ENCODE results near the gene PTPRT. TPM values are rescaled to one million over a fixed set of nuclear protein-coding genes. Genes with fewer than 3 reads are reported as not detected.

Gene PTPRT
- total and polyA plus RNA-seq, 2 of the 13 experiments (the other 11 are each of a cell fraction or from before 2014, with no cell fraction given), result under 0.01 to 0.09 TPM

GRCh38 chr20:42556575-42556974, 633.1 kb downstream of the PTPRT start:
- POLR2A ChIA-PET, result no interaction called here
- TF ChIP-seq CEBPB (IDR thresholded peaks at IDR 0.05; ENCODE audit: borderline replicate concordance, low read depth, low read length) (peak; percentile 68), TRIM24 (CRISPR knock-in tag; IDR thresholded peaks at IDR 0.05) (no peak)
- Histone ChIP-seq H3K27ac (ENCODE audit: extremely low read length, insufficient read depth, low read length) (no peak overlapping the region), H2AFZ (ENCODE audit: low read length) (no peak overlapping the region), H3K9me3 (ENCODE audit: low read length) (no peaks in the 10 kb centered on the region), H3K27me3 (ENCODE audit: control insufficient read depth in 1 of 2, insufficient read depth in 2 of 2, low read length in 2 of 2) (no peaks in the 10 kb centered on the region), H4K20me1 (ENCODE audit: insufficient read depth, low read length) (no peaks in the 10 kb centered on the region), H3K4me2 (ENCODE audit: low read depth, low read length) (no peak overlapping the region), H3K9ac (ENCODE audit: insufficient read depth, low read depth, low read length) (no peak overlapping the region), H3K36me3 (replicated peaks in 1 of 2; ENCODE audit: control insufficient read depth in 1 of 2, insufficient read depth in 2 of 2, low read length in 2 of 2) (no peaks in the 10 kb centered on the region), H3K4me3 (replicated peaks in 1 of 3; ENCODE audit: insufficient read depth in 1 of 3, low read depth in 2 of 3, low read length in 3 of 3) (no peak overlapping the region), H3K79me2 (ENCODE audit: insufficient read depth, low read length) (no peaks in the 10 kb centered on the region), H3K4me1 (ENCODE audit: insufficient read depth, low read length) (no peaks in the 10 kb centered on the region)
- intact Hi-C loops (cut with micrococcal nuclease; ENCODE audit: unreplicated experiment), result no loop called here
- CTCF ChIA-PET (ENCODE audit: low intra/inter-chr PET ratio, low total read pairs), result no interaction called here
- DNase-seq (ENCODE audit: low spot score) (no peak), ATAC-seq (no peak), FAIRE-seq (no peak)
- 0% methylated on average over 2 of the region's 2 CpGs for WGBS (ENCODE audit: low lambda C conversion rate)
- in situ Hi-C loops (cut with HindIII; ENCODE audit: extremely low pct_ligation_motif_present, low pct_unique_long_range_greater_than_20kb), result no loop called here
- BruUV-seq (replicated peaks), result no TSS peak

GRCh38 chr20:42553374-42553773, 636.3 kb downstream of the PTPRT start:
- no TSS peak for BruUV-seq (replicated peaks)
- 0% methylated on average over 2 of the region's 2 CpGs for WGBS (ENCODE audit: low lambda C conversion rate)
- no peaks in the 10 kb centered on the region for H4K20me1 ChIP-seq (ENCODE audit: insufficient read depth, low read length)
- POLR2A ChIA-PET, result no interaction called here
- ATAC-seq, result no peak
- H3K4me2 ChIP-seq (ENCODE audit: low read depth, low read length), result no peak overlapping the region
- in situ Hi-C loops (cut with HindIII; ENCODE audit: extremely low pct_ligation_motif_present, low pct_unique_long_range_greater_than_20kb), result no loop called here
- no peak for DNase-seq (ENCODE audit: low spot score)
- TF ChIP-seq FOXK2 (IDR thresholded peaks at IDR 0.05), result 0 out of 2 replicates have a peak, but pooled peaks have one; percentile 7
- no peak for TF ChIP-seq AGO2 (optimal IDR thresholded peaks at IDR 0.05; ENCODE audit: low read depth, low read length)
- TF ChIP-seq KLF6 (CRISPR knock-in tag; IDR thresholded peaks at IDR 0.05), result no peak
- TF ChIP-seq, protein P1, sequence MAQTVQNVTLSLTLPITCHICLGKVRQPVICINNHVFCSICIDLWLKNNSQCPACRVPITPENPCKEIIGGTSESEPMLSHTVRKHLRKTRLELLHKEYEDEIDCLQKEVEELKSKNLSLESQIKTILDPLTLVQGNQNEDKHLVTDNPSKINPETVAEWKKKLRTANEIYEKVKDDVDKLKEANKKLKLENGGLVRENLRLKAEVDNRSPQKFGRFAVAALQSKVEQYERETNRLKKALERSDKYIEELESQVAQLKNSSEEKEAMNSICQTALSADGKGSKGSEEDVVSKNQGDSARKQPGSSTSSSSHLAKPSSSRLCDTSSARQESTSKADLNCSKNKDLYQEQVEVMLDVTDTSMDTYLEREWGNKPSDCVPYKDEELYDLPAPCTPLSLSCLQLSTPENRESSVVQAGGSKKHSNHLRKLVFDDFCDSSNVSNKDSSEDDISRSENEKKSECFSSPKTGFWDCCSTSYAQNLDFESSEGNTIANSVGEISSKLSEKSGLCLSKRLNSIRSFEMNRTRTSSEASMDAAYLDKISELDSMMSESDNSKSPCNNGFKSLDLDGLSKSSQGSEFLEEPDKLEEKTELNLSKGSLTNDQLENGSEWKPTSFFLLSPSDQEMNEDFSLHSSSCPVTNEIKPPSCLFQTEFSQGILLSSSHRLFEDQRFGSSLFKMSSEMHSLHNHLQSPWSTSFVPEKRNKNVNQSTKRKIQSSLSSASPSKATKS (CRISPR knock-in tag; IDR thresholded peaks at IDR 0.05), result no peak
- 0 out of 2 replicates have a peak, but pooled peaks have one; percentile 4 for TF ChIP-seq RAD51 (IDR thresholded peaks at IDR 0.05; ENCODE audit: borderline replicate concordance)
- TF ChIP-seq ELF4 (CRISPR knock-in tag; IDR thresholded peaks at IDR 0.05; ENCODE audit: borderline replicate concordance), result no peak
- TF ChIP-seq, protein P2, sequence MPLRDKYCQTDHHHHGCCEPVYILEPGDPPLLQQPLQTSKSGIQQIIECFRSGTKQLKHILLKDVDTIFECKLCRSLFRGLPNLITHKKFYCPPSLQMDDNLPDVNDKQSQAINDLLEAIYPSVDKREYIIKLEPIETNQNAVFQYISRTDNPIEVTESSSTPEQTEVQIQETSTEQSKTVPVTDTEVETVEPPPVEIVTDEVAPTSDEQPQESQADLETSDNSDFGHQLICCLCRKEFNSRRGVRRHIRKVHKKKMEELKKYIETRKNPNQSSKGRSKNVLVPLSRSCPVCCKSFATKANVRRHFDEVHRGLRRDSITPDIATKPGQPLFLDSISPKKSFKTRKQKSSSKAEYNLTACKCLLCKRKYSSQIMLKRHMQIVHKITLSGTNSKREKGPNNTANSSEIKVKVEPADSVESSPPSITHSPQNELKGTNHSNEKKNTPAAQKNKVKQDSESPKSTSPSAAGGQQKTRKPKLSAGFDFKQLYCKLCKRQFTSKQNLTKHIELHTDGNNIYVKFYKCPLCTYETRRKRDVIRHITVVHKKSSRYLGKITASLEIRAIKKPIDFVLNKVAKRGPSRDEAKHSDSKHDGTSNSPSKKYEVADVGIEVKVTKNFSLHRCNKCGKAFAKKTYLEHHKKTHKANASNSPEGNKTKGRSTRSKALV (CRISPR knock-in tag; IDR thresholded peaks at IDR 0.05), result no peak
- no peak overlapping the region for H3K27ac ChIP-seq (ENCODE audit: extremely low read length, insufficient read depth, low read length)
- H3K4me3 ChIP-seq (replicated peaks in 1 of 3; ENCODE audit: insufficient read depth in 1 of 3, low read depth in 2 of 3, low read length in 3 of 3), result no peak overlapping the region
- no peaks in the 10 kb centered on the region for H3K36me3 ChIP-seq (replicated peaks in 1 of 2; ENCODE audit: control insufficient read depth in 1 of 2, insufficient read depth in 2 of 2, low read length in 2 of 2)
- no peaks in the 10 kb centered on the region for H3K79me2 ChIP-seq (ENCODE audit: insufficient read depth, low read length)
- no peaks in the 10 kb centered on the region for H3K9me3 ChIP-seq (ENCODE audit: low read length)
- FAIRE-seq, result no peak
- H3K9ac ChIP-seq (ENCODE audit: insufficient read depth, low read depth, low read length), result no peak overlapping the region
- intact Hi-C loops (cut with micrococcal nuclease; ENCODE audit: unreplicated experiment), result no loop called here
- CTCF ChIA-PET (ENCODE audit: low intra/inter-chr PET ratio, low total read pairs), result no interaction called here
- H3K4me1 ChIP-seq (ENCODE audit: insufficient read depth, low read length), result no peaks in the 10 kb centered on the region
- no peak overlapping the region for H2AFZ ChIP-seq (ENCODE audit: low read length)
- H3K27me3 ChIP-seq (ENCODE audit: control insufficient read depth in 1 of 2, insufficient read depth in 2 of 2, low read length in 2 of 2), result no peaks in the 10 kb centered on the region
